Retina (tissue), 1 donor: ENCODE results near the gene FTL.

Experiments
- DNase-seq: peaks from one replicate; pipeline ENCODE4 v3.0.0-alpha.2; 2016

FTL gene

DNA sequence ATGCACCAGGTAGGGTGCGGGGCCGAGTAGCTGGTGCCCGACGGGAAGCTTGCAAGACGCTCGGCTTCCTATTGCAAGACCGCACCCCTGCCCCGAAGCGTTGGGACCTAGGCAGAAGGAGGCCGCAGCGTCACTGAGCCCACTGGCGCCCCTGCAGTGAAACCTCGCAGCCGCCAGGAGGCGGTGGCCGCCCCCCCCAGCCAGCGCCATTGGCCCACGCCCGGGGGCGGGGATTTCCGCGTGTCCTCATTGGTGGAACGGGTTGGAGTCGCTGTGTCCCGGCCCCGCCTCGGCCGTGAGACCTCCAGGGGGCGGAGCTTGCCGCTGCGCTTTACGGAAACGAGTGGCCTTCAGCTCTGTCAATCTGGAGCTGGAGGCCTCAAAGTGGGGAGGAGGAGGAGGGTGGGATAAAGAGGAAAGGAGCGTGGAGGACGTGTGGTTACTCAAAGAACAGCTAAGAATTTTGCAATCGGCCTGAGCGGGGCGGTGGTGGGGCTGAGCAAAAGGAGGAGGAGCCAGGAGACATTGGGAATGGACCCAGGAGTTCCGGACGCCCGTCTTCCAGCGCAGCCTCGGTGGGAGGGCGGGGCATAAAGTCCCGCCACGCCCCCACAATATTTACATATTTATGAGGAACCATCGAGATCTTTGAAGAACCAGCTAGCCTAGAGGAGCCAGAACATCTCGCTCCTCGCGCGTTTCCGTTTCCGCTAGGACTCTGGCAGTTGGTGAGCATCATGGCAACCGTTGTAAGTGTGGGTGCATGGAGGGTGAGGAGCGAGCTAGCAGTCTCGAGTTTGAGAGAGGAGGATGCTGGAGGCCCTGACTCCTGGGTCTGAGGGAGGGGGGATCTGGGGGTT is 28.3 kb downstream of the FTL start, which contains the start of the genes GYS1 and RUVBL2:
Gene GYS1 (minus strand): TSS at position 135 of the 860 bp plus-strand sequence. CDS start 197 bp downstream, outside the sequence.
Gene RUVBL2 (plus strand): TSS at position 713 of the 860 bp plus-strand sequence. CDS start 25 bp downstream, at position 738.
- peak; percentile 100 for DNase-seq

DNA sequence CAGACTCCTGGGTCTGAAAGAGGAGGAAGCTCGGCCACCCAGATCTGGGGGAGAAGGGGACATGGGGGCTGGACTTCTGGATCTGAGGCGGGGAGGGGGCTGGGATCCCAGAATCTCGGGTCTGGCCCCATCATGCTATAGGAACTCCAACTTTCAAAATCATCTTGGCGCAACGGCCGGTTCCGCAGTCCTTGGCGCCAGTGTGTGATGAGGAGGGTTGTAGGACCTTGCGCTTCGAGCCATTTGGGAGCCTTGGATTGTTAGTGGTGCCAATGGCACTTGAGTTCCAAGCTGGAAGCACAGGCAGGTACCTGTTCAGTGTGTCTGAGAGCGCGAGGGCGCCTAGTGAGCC is 28.9 kb downstream of the FTL start:
- no peak for DNase-seq

DNA sequence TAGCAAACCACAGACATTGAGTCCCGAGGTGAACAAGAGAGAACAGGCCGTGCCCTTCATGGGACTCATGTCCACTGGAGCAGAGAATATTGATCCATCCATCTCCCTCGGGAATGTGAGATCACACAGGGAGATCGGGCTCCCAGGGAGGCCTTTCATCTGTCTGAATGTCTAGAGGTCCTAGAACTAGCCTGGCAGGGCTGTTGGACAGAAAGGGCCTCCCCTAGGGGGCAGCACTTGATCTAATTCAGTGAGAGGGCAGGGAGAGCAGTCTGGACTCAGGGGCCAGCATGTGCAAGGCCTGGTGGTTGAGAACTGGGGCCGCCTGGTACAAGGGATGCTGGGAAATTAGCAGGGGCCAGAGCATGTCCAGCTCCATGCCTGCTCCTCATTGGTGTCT is 32.9 kb downstream of the FTL start:
- no peak for DNase-seq

DNA sequence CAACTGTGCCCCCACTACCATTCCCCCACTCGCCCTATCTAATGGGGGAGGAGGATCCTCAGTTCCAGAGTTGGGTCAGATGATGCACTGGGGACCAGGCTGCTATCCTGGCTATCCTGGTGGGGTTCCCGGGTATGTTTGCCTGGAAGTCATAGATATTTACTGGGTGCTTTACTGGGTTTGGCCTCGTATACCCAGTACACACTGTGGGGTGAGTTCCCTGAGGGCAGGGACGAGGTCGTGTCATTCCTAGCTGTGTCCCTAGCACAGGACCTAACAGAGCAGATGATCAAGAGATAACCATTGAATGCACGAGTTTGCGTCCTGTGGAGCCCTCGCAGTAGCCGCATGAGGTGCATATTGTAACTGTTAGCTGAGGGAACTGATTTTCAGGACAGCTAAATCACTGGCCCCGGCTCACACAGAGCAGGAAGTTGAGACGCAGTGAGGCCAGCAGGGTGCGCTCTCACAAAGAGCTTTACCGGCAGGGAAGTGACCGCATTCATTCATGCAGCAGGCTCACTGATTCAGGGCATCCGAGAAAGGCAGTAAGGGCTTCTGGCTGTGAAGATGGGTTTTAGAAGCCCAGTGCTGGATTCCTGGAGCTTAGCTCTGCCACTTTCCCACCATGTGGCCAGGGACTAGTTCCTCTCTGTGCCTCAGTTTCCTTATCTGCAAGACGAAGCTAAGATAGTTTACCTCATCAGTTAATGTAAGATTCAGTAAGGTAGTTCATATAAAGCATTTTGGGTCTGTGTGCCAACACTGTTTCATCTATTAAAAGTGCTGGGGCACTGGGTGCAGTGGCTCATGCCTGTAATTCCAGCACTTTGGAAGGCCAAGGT is 34.6 kb downstream of the FTL start:
- peak; percentile 50 for DNase-seq

DNA sequence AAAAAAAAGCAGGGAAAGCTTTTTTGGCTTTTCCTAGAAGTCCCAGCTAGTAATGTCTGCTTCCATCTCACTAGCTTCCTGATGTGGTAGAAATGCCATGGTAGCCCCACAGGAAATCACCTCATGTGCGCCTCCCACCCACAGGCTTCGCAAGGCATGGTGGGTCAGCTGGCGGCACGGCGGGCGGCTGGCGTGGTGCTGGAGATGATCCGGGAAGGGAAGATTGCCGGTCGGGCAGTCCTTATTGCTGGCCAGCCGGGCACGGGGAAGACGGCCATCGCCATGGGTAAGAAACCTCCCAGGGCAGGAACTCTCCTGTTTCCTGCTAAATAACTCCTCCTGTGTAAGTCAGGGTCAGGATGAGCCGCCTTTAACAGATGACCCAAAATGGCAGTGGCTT is 39.0 kb downstream of the FTL start:
- no peak for DNase-seq

DNA sequence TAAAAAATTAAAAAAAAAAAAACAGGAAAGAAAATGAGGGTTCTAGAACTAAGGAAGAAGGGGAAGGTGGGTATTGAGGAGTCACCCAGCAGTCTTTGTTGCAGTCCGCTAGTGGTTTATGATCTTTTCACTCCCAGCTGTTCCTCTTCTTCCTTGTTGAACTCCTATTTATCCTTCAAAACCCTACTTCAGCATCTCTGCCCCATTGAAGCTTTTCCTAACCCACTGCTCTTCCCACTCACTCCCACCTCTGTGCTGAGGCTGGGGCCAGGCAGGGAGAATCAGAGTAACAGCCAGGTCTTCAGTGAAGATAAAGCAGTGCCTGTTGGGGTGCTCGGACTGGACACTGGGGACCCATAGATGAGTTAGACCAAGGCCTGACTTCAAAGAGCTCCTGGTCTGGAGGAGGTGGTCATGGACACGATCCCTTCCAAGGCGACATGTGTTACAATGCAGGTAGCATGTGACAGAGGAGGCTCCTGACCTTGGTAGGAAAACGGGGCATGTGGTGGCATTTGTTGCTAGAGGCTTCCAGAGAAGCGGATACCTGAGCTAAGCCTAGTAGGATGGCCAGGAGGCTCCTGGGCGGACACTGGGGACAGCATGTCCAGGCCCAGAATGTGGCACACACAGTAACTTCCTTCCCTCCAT is 40.0 kb downstream of the FTL start:
- no peak for DNase-seq

DNA sequence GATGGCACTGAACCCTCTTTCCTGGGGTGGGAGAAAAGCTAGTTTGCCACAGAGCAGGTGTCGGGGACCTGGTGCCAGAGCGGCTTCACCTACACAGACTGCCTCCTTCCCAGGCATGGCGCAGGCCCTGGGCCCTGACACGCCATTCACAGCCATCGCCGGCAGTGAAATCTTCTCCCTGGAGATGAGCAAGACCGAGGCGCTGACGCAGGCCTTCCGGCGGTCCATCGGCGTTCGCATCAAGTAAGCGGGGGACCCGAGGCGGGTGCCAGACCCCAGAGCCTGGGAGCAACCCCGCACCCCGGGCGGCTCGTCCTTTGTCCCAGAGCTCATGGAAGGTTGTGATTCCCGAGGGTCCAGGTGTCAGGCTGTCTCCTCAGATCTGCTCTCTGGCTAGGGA is 41.8 kb downstream of the FTL start:
- no peak for DNase-seq

DNA sequence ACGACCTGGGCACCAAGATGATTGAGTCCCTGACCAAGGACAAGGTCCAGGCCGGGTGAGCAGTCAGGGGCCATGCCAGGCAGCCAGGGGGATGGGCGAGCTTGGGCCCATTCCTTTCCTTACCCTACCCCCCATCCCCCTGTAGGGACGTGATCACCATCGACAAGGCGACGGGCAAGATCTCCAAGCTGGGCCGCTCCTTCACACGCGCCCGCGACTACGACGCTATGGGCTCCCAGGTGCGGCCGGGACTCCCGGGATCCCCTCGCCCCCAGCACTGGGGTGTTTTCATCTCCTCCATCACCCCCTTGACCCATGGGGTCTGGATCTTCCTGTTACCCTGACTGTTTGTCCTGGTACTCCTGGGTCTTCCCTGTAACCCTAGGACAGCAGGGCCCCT is 44.7 kb downstream of the FTL start:
- DNase-seq = no peak

DNA sequence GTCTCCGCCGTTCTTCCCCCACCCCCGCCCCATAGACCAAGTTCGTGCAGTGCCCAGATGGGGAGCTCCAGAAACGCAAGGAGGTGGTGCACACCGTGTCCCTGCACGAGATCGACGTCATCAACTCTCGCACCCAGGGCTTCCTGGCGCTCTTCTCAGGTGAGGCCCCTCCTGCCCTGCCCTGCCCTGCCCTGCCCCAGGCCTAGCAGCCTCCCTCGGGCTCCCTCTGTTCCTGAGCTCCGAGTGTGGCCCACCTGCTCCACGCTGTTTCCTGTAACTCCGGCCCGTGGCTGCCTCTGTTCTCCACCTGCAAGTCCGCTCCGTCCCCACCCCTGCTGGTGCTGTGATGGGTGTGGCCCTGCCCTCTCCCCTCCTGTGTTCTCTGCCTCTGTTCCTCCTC is 45.3 kb downstream of the FTL start:
- no peak for DNase-seq

DNA sequence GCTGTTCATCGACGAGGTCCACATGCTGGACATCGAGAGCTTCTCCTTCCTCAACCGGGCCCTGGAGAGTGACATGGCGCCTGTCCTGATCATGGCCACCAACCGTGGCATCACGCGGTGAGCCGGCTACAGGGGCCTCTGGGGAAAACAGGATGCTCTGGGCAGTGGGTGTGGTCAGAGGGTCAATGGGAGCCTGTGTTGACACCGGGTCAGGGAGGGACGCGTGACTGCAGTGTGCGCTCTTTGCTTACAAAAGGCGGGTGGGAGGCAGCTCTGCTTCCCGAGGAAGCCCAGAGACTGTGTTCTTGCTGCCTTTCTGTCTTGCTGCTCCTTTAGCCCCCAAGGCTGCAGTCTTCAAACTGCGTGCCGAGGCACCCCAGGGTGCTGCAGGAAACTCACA is 46.1 kb downstream of the FTL start:
- DNase-seq = no peak

DNA sequence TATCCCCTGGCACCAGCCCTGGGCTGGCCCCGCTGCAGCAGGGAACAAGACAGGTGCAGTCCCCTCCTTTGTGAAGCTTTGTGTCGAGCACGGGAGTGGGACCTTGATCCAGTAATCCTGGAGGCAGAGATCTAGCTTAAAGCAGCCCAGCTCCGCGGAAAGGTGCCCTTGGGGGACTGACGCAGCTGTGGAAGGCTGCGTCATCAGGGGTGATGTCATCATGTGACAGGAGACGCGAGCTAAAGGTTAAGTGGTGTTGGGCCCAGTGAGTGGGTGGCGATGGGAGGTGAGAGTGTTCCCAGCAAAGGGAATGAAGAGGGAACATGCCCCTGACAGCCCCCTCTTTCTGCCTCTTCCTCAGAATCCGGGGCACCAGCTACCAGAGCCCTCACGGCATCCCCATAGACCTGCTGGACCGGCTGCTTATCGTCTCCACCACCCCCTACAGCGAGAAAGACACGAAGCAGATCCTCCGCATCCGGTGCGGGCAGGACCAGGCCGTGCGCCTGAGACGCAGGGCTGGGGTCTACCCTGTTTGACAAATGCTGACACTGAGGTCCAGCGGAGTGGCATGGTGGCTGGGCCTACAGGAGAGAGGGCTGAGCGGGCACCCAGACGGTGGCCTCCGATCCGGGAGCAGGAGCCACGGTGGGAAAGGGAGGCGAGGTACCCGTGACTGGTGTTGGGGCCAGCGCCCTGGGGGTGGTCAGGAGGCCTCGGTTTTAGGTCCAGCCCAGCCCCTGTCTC is 49.2 kb downstream of the FTL start:
- DNase-seq = no peak

DNA sequence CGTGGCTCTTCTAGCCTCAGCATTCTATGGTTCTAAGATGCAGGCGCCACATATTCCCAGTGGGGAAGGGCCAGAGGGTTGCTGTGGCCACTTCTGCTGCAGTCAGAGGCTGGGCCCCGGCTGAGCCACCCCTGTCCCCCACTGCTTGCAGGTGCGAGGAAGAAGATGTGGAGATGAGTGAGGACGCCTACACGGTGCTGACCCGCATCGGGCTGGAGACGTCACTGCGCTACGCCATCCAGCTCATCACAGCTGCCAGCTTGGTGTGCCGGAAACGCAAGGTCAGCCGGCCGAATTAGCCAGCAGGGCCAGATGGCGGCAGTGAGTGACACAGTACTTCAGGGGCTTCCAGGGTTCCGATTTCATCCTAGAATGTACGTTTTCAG is 49.8 kb downstream of the FTL start:
- no peak for DNase-seq

DNA sequence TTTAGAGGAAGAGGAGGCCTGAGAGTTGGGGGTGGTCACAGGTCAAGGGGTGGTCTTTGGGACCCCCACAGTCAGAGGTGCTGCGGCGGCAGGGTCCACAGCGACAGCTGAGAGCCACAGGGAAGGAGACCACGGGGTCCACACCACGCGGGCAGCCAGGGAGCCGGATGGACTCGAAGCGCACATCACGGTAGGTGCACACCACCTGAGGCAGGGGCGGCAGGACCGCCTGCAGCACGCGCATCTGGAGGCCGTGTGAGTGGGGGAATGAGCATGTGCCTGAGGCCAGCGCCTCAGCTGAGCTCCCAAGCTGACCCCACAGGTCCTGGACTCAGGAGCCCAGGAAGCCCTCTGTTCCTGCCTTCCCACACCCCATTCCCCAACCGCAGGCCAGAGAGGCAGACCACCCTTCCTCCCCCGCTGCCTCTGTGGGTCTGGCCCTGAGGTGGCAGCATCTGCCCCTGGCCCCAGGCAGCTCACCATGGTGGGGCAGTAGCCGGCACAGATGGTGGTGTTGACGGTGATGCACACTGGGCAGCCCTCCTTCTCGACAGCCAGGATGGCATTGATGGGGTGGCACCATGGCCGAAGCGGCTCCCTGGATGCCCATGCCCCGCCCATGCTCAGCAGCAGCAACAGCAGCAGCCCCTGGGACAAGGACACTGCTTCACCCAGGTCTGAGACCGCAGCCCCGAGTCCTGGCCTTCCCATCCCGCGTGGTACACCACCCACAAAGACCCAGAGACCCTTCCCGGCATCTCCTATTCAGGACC is 51.1 kb downstream of the FTL start:
- DNase-seq = no peak
